Progenitor cell of endocrine pancreas (in vitro differentiated cells): ENCODE results near the gene ADCY3. TPM values are rescaled to one million over a fixed set of nuclear protein-coding genes. Genes with fewer than 3 reads are reported as not detected.

Source experiments
- DNase-seq: peaks from one replicate; pipeline ENCODE4 v3.0.0; 2021; ENCODE audit warnings: low spot score; ENCODE audit not compliant: unreplicated experiment
- H3K27ac Mint-ChIP-seq: 2 replicates; pipeline ENCODE4 v1.8.0; 2021; ENCODE audit warnings: mild to moderate bottlenecking, moderate library complexity, mixed read lengths
- H3K27me3 Mint-ChIP-seq: 2 replicates; pipeline ENCODE4 v1.8.0; 2021; ENCODE audit warnings: mixed read lengths
- H3K36me3 Mint-ChIP-seq: 2 replicates; pipeline ENCODE4 v1.8.0; 2022; ENCODE audit warnings: mixed read lengths; ENCODE audit not compliant: insufficient read depth
- H3K4me1 Mint-ChIP-seq: 2 replicates; pipeline ENCODE4 v1.8.0; 2021; ENCODE audit warnings: low read depth, mixed read lengths
- H3K4me3 Mint-ChIP-seq: 2 replicates; pipeline ENCODE4 v1.8.0; 2021; ENCODE audit warnings: low read depth, mild to moderate bottlenecking, moderate library complexity, mixed read lengths
- H3K9me3 Mint-ChIP-seq: 2 replicates; pipeline ENCODE4 v1.8.0; 2021; ENCODE audit warnings: low read depth, mixed read lengths
- CTCF ChIP-seq: fragments of 200-600 bp; sonication (generic); IDR thresholded peaks from one replicate; pipeline ENCODE4 v1.5.0; 2021; ENCODE audit warnings: antibody characterized with exemption, mild to moderate bottlenecking; ENCODE audit not compliant: unreplicated experiment
- total RNA-seq: library from RNA; stranded (reverse); gene quantifications from 2 replicates; pipeline ENCODE4 v1.2.1, GENCODE V29; 2021

Gene ADCY3
- total RNA-seq, 1 donor from 2014 or later, result 22.6 TPM

- no peaks in the 10 kb centered on the region for H3K36me3 Mint-ChIP-seq
- no peaks in the 10 kb centered on the region for H3K9me3 Mint-ChIP-seq
- no peak overlapping the region for H3K27ac Mint-ChIP-seq
- no peak overlapping the region for H3K4me3 Mint-ChIP-seq
- TF ChIP-seq CTCF, result no peak
- H3K4me1 Mint-ChIP-seq, result peaks cover 3% of the 10 kb centered on the region
- DNase-seq, result no peak
- peaks cover 43% of the 10 kb centered on the region for H3K27me3 Mint-ChIP-seq
Measured at GRCh38 chr2:24923106-24923505, 3.1 kb upstream of the ADCY3 start.

GRCh38 chr2:24922556-24922955, 2.5 kb upstream of the ADCY3 start:
- Mint-ChIP-seq H3K4me3 (no peak overlapping the region), H3K27me3 (peaks cover 46% of the 10 kb centered on the region), H3K9me3 (no peaks in the 10 kb centered on the region), H3K27ac (no peak overlapping the region), H3K36me3 (no peaks in the 10 kb centered on the region), H3K4me1 (peaks cover 3% of the 10 kb centered on the region)
- no peak for DNase-seq
- TF ChIP-seq CTCF, result no peak

GRCh38 chr2:24920809-24921441, 888 bp upstream of the ADCY3 start:
- peaks cover 3% of the 10 kb centered on the region for H3K4me1 Mint-ChIP-seq
- H3K36me3 Mint-ChIP-seq, result no peaks in the 10 kb centered on the region
- H3K9me3 Mint-ChIP-seq, result no peaks in the 10 kb centered on the region
- TF ChIP-seq CTCF, result peak; percentile 40
- H3K4me3 Mint-ChIP-seq, result peak overlapping the region; percentile 70
- no peak for DNase-seq
- peaks cover 36% of the 10 kb centered on the region for H3K27me3 Mint-ChIP-seq
- peak overlapping the region; percentile 27 for H3K27ac Mint-ChIP-seq

- no peak for TF ChIP-seq CTCF
- H3K4me3 Mint-ChIP-seq, result peak overlapping the region; percentile 70
- DNase-seq, result peak; percentile 33
- no peaks in the 10 kb centered on the region for H3K36me3 Mint-ChIP-seq
- H3K4me1 Mint-ChIP-seq, result peaks cover 3% of the 10 kb centered on the region
- H3K9me3 Mint-ChIP-seq, result no peaks in the 10 kb centered on the region
- H3K27me3 Mint-ChIP-seq, result peaks cover 36% of the 10 kb centered on the region
- no peak overlapping the region for H3K27ac Mint-ChIP-seq
Measured at GRCh38 chr2:24919506-24920097, 435 bp downstream of the ADCY3 start.

GRCh38 chr2:24919037-24919505, 966 bp downstream of the ADCY3 start:
- no peaks in the 10 kb centered on the region for H3K36me3 Mint-ChIP-seq
- no peaks in the 10 kb centered on the region for H3K9me3 Mint-ChIP-seq
- peak overlapping the region; percentile 70 for H3K4me3 Mint-ChIP-seq
- peaks cover 34% of the 10 kb centered on the region for H3K27me3 Mint-ChIP-seq
- peak overlapping the region; percentile 46 for H3K27ac Mint-ChIP-seq
- no peak for DNase-seq
- no peak for TF ChIP-seq CTCF
- H3K4me1 Mint-ChIP-seq, result peaks cover 3% of the 10 kb centered on the region
